HG03108 (cell line): ENCODE measurements around the gene NEUROD1.

Source experiments
- ATAC-seq: cut with Tn5 transposase; IDR thresholded peaks from one replicate; pipeline ENCODE4 v1.9.1; 2021; ENCODE audit warnings: moderate library complexity; ENCODE audit not compliant: unreplicated experiment

The NEUROD1 gene

GRCh38 chr2:181643151-181643550, 37.2 kb downstream of the NEUROD1 start:
- ATAC-seq, result no peak

GRCh38 chr2:181642086-181642485, 38.2 kb downstream of the NEUROD1 start:
- ATAC-seq, result no peak

GRCh38 chr2:181639686-181640085, 40.6 kb downstream of the NEUROD1 start:
- no peak for ATAC-seq

GRCh38 chr2:181632733-181633401, 47.5 kb downstream of the NEUROD1 start:
- peak; percentile 79 for ATAC-seq

GRCh38 chr2:181628590-181629585, 51.4 kb downstream of the NEUROD1 start:
- no peak for ATAC-seq

GRCh38 chr2:181627545-181627944, 52.8 kb downstream of the NEUROD1 start:
- ATAC-seq, result no peak

- ATAC-seq, result no peak
Measured at GRCh38 chr2:181626671-181627070, 53.6 kb downstream of the NEUROD1 start.
